H1 (cell line): ENCODE measurements around the gene NFAM1. TPM values are rescaled to one million over a fixed set of nuclear protein-coding genes. Genes with fewer than 3 reads are reported as not detected.

Experiments
- CBX8 ChIP-seq: fragments of 300-800, 300-1000 bp; sonication (generic); IDR thresholded peaks from 2 replicates; pipeline ENCODE4 v1.7.1; 2016; ENCODE audit warnings: low read depth, low read length, borderline replicate concordance
- CHD2 ChIP-seq: IDR thresholded peaks from 2 replicates; pipeline ENCODE4 v1.6.1; 2012; ENCODE audit warnings: low read length, improper control_type of control experiment
- HDAC2 ChIP-seq, 2 experiments: fragments of 300-600 bp in 1 of 2; sonication (generic) in 1 of 2; IDR thresholded peaks; 2 replicates each; pipeline ENCODE4 v1.6.1; 2011 to 2012; ENCODE audit warnings: low read depth in 2 of 2, low read length in 2 of 2, mild to moderate bottlenecking in 2 of 2, moderate library complexity in 2 of 2, borderline replicate concordance in 1 of 2, inconsistent platforms in 1 of 2
- KDM1A ChIP-seq: fragments of 200-600, 300-600 bp; sonication (generic); IDR thresholded peaks from 2 replicates; pipeline ENCODE4 v1.7.1; 2016; ENCODE audit warnings: mild to moderate bottlenecking, low read length, borderline replicate concordance
- NRF1 ChIP-seq: IDR thresholded peaks from 2 replicates; pipeline ENCODE4 v1.6.1; 2011; ENCODE audit warnings: mild to moderate bottlenecking, low read depth, low read length, improper control_type of control experiment
- POLR2A ChIP-seq, 2 experiments: IDR thresholded peaks; 1 replicate in 1 of 2; 2 replicates in 1 of 2; pipeline ENCODE4 v1.6.1; 2011; ENCODE audit warnings: low read depth in 2 of 2, low read length in 2 of 2, mild to moderate bottlenecking in 2 of 2; ENCODE audit errors: control extremely low read depth in 1 of 2
- POU5F1 ChIP-seq: IDR thresholded peaks from 2 replicates; pipeline ENCODE4 v1.6.1; 2011; ENCODE audit warnings: low read depth, mild to moderate bottlenecking, low read length, moderate library complexity
- RBBP5 ChIP-seq: IDR thresholded peaks from 2 replicates; pipeline ENCODE4 v1.7.1; 2012; ENCODE audit warnings: low read depth, mild to moderate bottlenecking, inconsistent platforms, low read length, moderate library complexity, borderline replicate concordance
- RFX5 ChIP-seq: IDR thresholded peaks from 2 replicates; pipeline ENCODE4 v1.6.1; 2011; ENCODE audit warnings: low read depth, low read length, improper control_type of control experiment, borderline replicate concordance
- RNF2 ChIP-seq: fragments of 200-900, 300-1000 bp; sonication (generic); IDR thresholded peaks from 2 replicates; pipeline ENCODE4 v1.7.1; 2016; ENCODE audit warnings: borderline replicate concordance, low read depth, mild to moderate bottlenecking, antibody characterized with exemption, low read length; ENCODE audit not compliant: poor library complexity, severe bottlenecking; ENCODE audit errors: missing control alignments
- RXRA ChIP-seq: IDR thresholded peaks from 2 replicates; pipeline ENCODE4 v1.6.1; 2011; ENCODE audit warnings: low read depth, mild to moderate bottlenecking, low read length, moderate library complexity; ENCODE audit not compliant: insufficient read depth
- SAP30 ChIP-seq: fragments of 300-600 bp; sonication (generic); IDR thresholded peaks from 2 replicates; pipeline ENCODE4 v1.7.1; 2012; ENCODE audit warnings: low read length, moderate library complexity, mild to moderate bottlenecking, inconsistent platforms; ENCODE audit not compliant: insufficient read depth, insufficient replicate concordance
- SIN3A ChIP-seq, 2 experiments: IDR thresholded peaks in 1 of 2; conservative IDR thresholded peaks in 1 of 2; 2 replicates each; pipeline ENCODE4 v1.6.1; 2011 to 2012; ENCODE audit warnings: low read length in 2 of 2, improper control_type of control experiment in 1 of 2, low read depth in 1 of 2, mild to moderate bottlenecking in 1 of 2
- SIRT6 ChIP-seq: IDR thresholded peaks from one replicate; pipeline ENCODE4 v1.7.1; 2012; ENCODE audit warnings: low read length, inconsistent platforms
- SP1 ChIP-seq: IDR thresholded peaks from 2 replicates; pipeline ENCODE4 v1.6.1; 2011; ENCODE audit warnings: low read depth, low read length
- TAF1 ChIP-seq: IDR thresholded peaks from 2 replicates; pipeline ENCODE4 v1.6.1; 2011; ENCODE audit warnings: mild to moderate bottlenecking, low read depth, low read length
- polyA plus RNA-seq, 7 experiments: library from polyadenylated mRNA; depleted of rRNA in 3 of 7; stranded (reverse) in 5 of 7; unstranded in 2 of 7; fragments of >200 nt in 5 of 7; fragments of 200-250 nt in 2 of 7; gene quantifications; 1 replicate in 5 of 7; 2 replicates in 1 of 7; 4 replicates in 1 of 7; pipeline versions ENCODE4 v1.2.1 to v1.2.3, GENCODE V29; 2011 to 2013; ENCODE audit warnings: missing spikeins in 2 of 7, mixed read lengths in 2 of 7
- total RNA-seq: library from RNA; stranded (reverse); fragmentation: NEBNext Ultra II Directional; extraction: Animal tissue kit (Norgen Biotek cat#: 25700); gene quantifications from 2 replicates; pipeline ENCODE4 v1.2.1, GENCODE V29; 2021
- TF ChIP-seq, protein P1 (sequence below): IDR thresholded peaks from 2 replicates; pipeline ENCODE4 v1.6.1; 2012; ENCODE audit warnings: inconsistent platforms
- TF ChIP-seq, protein P2 (sequence below), 3 experiments: IDR thresholded peaks; 1 replicate in 2 of 3; 2 replicates in 1 of 3; pipeline versions ENCODE4 v1.5.1 to v1.6.1; 2011; ENCODE audit warnings: low read length in 3 of 3, mild to moderate bottlenecking in 3 of 3, inconsistent platforms in 2 of 3, low read depth in 1 of 3, moderate library complexity in 1 of 3; ENCODE audit not compliant: insufficient read depth in 1 of 3; ENCODE audit errors: control extremely low read depth in 1 of 3

Gene NFAM1
- total and polyA plus RNA-seq, 2 of the 8 experiments (the other 6 are each of a cell fraction or from before 2014, with no cell fraction given): 0.62 to 0.73 TPM

DNA sequence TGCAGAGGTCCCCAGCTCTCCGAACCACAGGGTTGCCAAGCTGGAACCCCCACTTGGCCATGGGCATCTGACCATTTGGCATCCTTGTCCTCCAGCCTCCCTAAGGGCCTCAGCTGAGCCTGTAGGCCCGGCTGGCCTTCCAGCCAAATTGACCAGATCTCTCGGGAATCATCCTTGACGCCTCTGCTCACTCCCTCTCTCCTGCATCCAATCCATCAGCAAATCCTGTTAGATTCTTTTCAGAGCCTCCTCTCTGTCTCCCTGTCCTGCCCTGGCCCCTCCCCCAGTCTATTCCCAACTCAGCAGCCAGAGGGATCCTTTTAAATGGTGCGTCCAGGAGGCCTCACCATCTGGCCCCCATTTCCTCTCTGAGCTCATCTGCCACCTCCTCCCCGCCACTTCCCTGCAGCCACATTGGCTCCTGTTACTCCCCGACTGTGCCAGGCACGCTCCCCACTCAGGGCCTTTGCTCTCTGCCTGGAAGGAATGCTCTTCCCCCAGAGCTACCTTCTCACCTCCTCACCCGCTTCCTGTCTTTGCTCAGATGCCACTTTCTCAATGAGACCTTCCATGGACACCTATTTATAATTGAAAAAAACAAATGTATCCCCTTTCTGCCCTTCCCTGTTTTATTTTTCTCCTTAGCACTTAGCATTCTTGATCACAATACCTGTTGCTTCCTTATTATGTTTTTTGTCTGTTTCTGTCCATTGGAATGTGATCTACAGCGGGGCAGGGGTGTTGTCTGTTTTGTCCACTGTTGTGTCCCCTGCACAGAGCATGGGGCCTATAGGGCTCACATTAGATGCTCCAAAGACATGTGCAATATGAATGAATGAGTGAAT is 78.1 kb downstream of the NFAM1 start (continued):
- TF ChIP-seq POLR2A (IDR thresholded peaks at IDR 0.05; ENCODE audit: control extremely low read depth in 1 of 2, low read depth in 2 of 2, low read length in 2 of 2): no peak
- no peak for TF ChIP-seq SIN3A (conservative IDR thresholded peaks at IDR 0.05 in 1 of 2, IDR thresholded peaks at IDR 0.05 in 1 of 2; ENCODE audit: low read depth in 1 of 2, low read length in 2 of 2)
- TF ChIP-seq CBX8: no peak
- no peak for TF ChIP-seq SIRT6
- TF ChIP-seq KDM1A: no peak
- no peak for TF ChIP-seq RBBP5
- TF ChIP-seq, protein P1, sequence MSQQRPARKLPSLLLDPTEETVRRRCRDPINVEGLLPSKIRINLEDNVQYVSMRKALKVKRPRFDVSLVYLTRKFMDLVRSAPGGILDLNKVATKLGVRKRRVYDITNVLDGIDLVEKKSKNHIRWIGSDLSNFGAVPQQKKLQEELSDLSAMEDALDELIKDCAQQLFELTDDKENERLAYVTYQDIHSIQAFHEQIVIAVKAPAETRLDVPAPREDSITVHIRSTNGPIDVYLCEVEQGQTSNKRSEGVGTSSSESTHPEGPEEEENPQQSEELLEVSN: peak; percentile 93
- TF ChIP-seq HDAC2 (IDR thresholded peaks at IDR 0.05; ENCODE audit: borderline replicate concordance in 1 of 2, low read depth in 2 of 2, low read length in 2 of 2): no peak
- TF ChIP-seq RFX5: no peak
- TF ChIP-seq NRF1: no peak
- peak; percentile 50; the same call in 1 of the 2 replicates for TF ChIP-seq SP1
- TF ChIP-seq, protein P2, sequence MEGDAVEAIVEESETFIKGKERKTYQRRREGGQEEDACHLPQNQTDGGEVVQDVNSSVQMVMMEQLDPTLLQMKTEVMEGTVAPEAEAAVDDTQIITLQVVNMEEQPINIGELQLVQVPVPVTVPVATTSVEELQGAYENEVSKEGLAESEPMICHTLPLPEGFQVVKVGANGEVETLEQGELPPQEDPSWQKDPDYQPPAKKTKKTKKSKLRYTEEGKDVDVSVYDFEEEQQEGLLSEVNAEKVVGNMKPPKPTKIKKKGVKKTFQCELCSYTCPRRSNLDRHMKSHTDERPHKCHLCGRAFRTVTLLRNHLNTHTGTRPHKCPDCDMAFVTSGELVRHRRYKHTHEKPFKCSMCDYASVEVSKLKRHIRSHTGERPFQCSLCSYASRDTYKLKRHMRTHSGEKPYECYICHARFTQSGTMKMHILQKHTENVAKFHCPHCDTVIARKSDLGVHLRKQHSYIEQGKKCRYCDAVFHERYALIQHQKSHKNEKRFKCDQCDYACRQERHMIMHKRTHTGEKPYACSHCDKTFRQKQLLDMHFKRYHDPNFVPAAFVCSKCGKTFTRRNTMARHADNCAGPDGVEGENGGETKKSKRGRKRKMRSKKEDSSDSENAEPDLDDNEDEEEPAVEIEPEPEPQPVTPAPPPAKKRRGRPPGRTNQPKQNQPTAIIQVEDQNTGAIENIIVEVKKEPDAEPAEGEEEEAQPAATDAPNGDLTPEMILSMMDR (IDR thresholded peaks at IDR 0.05; ENCODE audit: control extremely low read depth in 1 of 3, insufficient read depth in 1 of 3, low read depth in 1 of 3, low read length in 3 of 3): peak in 2 of 3 experiments; percentile 19 to 30; a peak in 3 of 4 replicates
- TF ChIP-seq POU5F1: no peak
- no peak for TF ChIP-seq RNF2
- 0 out of 2 replicates have a peak, but pooled peaks have one; percentile 23 for TF ChIP-seq TAF1
- TF ChIP-seq SAP30: no peak
- TF ChIP-seq CHD2: no peak
- no peak for TF ChIP-seq RXRA
